GM21825 (cell line): ENCODE data around the gene NUP210.

Experiments used
- ATAC-seq: cut with Tn5 transposase; IDR thresholded peaks from one replicate; pipeline ENCODE4 v1.9.1; 2021; ENCODE audit warnings: mild to moderate bottlenecking, moderate library complexity; ENCODE audit not compliant: unreplicated experiment

The NUP210 gene

DNA sequence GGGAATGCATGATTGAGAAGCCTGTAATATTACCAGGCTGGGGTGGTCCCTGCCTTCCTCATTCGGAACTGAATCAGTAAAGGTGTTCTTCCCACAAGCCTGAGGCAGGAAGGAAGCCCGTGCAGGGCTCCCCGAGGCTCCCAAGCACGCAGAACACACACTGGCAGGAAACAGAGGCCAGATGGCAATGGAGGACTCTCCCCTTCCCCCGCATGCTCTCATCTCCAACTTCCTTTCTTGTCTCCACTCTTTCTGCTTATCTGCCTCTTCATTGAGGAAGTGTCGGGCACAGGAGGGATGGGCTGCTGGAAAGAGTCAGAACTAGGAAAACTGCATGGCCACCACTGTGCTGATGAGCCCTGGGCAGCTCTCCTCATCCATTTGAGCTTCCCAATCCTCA lies 123.5 kb downstream of the NUP210 start:
- no peak for ATAC-seq

DNA sequence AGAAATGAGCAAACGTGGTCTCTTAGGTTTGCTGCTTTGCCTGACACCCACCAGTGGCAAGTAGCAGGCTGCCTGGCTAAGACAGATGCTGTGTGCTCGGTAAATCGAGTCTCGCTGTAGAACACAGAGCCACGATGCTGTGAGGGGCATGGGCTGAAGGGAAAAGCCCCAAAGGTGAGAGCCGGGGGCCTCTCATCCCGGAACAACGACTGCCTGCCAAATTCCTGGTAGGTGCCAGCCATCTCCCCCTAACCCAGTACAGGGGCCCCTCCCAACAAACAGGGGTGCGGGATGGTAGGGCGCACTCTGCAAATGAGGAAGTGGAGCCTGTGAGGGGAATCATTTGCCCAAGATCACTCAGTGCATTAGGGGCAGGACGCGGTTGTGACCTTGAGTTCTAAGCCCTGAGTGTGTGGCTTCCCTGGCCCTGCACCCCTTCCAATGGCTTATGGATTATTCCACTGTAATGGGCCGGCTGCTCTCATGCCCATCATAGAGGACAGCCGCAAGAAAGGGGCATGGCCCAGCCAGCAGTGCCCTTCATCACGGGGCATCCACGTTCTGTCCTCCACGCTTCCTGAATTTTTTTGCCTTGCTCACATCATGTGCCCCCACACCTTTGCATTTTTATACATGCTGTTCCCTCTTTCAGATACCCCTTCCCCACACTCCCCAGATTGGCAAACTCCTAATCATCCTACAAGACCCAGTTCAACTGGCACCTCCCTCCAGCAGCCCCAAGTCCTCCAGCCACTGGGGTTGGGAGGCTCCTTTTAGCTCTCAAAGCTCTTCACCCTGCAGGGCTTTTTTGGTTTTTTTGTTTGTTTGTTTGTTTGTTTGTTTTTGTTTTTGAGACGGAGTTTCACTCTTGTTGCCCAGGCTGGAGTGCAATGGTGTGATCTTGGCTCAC lies 125.4 kb downstream of the NUP210 start:
- ATAC-seq: no peak

DNA sequence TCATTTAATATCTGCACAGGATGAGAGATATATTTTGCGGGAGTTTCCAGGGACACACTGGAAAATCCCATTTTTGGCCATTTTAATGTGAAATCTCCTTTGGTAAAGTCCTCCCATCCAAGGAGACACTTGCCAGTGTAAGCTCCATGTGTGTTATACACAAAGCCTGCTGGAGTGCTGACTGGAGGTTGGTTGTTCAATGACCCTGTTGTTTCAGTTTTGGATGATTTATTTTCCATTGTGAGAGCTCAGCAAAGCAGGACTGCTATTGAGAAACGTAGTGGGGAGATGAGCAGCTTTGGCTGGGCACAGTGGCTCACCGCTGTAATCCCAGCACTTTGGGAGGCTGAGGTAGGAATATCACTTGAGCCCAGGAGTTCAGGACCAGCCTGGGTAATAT lies 127.7 kb downstream of the NUP210 start:
- ATAC-seq: no peak

DNA sequence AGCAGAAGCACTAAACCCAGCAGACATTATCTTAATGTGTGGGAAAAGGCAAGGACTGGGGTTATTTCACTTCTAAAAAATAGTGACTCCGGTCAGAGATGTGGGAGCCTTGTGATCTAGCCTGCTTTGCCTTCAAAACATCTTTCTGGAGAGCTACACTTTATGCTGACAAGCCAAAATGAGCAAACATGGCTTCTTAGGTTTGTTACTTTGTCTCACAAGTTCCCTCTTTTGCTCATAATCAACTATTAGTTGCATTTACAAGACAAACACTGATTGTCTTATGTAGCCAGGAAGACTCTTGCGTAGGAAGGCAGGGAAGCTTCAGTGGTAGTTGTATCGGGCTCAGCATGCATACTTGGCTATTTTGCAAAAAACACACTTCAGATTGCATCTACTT lies 129.2 kb downstream of the NUP210 start:
- ATAC-seq: no peak

DNA sequence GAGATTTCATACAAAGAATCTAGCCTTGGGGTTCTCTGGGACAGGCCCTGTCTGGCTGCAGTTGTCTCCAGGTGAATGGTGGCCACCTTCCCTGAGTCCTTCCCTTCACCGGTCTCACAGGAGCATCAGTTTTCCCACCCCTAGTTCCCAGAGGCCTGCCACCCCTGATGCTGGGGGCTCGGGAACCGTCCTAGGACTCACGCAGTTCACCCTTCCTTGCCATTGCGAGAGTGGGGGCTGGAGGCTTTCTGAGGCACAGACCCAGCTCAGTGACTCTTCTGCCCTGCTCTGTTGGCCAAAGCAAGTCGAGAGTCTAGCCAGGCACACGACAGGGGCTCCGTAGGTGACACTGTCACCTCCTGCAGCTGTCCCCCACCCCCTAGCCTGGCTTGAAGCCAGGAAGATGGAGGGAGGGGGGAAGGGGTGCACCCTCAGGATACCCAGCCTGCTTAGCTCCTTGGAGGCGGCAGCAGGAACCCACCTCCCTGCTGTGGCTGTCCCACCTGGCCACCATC lies 130.3 kb downstream of the NUP210 start:
- ATAC-seq: no peak

DNA sequence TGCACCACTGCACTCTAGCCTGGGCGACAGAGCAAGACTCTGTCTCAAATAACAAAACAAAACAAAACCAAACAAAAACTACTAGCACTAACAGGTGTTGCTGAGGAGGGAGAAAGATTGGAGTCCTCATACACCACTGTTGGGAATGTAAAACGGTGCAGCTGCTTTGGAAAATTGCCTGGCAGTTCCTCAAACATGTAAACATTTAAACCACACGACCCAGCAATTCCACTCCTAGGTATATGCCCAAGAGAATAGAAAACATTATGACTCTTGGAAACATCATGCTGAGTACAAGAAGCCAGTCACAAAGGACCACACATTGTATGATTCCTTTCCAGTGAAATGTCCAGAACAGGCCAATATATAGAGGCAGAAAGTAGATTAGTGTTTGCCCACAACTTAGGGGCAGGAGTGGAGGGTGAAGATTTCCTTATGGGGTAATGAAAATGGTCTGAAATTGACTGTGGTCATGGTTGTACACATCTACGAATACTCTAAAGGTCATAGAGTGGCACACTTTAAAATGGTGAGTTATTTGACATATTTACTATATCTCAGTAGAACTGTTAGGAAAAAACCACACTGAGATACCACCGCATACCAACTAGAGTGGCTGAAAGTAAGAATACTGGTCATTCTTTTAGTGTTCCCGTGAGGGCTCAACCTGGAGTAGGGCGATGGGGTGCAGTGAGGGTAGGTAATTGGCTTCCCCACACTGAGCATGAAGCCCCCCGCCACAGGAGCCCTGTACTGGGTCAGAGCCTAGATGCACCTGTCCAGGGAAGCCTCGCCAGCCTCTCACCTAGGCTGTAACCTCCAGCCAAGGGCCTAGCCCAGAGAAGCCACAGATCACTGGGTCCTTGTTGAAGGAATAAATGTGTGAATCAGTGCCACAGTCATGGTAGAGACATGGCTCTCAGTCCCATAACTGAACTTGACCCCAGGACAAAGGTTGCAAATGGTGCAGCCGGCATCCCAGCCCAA lies 131.1 kb downstream of the NUP210 start:
- ATAC-seq: no peak

DNA sequence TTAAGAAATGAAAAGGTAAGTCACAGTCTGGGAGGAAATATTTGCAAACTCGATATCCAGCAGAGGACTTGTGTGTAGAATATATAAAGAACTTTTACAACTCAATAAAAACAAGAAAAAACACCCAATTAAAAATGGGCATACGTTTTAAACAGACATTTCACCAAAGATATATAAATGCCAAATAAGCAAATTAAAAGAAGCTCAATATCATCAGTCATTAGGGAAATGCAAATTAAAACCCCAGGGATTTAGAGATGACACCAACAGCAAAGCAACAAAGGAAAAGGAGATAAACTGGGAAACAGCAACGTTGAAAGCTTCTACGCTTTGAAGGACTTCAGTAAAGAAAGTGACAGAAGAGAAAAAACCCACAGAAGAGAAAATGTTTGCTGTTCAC lies 132.3 kb downstream of the NUP210 start:
- no peak for ATAC-seq

DNA sequence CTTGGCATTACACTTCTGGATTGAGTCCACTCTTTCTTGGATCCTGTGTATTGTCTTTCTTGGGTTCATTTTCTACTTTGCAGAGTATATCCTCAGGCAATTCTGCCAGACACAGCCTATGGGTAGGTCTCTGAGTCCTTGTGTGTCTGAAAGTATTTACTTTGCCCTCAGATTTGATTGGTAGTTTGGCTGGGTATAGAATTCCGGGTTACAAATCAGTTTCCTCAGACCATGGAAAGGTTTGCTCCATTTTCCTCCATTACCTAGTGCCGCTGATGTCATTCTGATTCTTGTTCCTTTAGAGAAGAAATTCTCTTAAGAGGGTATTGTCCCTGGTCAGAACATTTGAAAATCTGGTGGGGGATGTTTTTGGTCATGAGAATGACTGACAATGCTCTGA lies 133.2 kb downstream of the NUP210 start:
- ATAC-seq: no peak

DNA sequence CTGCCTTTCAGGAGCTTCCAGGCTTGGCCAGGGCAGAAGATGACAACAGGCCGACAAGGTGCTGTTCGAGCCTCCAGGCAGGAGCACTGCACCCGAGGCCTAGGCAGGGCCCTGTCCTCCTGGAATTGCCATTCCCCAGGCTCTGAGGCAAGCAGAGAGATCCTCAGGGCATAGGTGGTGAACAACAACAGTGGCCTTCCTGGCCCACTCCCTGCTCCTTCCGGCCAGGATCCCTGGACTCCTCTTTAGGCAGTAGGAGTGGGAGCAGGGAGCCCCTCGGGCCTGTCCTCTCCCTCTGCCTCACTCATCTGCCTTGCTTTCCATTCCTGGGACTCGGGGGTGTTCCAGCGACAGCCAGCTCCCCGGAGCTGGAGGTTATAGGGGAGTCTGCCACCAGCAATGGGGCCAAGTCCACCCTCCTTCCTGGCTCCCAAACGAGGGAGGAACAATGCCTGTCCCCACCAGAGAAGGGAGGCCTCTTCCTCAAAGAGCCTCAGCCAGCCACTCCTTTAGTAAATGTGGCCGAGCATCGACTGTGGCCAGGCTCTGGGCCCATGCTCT lies 135.0 kb downstream of the NUP210 start:
- no peak for ATAC-seq

DNA sequence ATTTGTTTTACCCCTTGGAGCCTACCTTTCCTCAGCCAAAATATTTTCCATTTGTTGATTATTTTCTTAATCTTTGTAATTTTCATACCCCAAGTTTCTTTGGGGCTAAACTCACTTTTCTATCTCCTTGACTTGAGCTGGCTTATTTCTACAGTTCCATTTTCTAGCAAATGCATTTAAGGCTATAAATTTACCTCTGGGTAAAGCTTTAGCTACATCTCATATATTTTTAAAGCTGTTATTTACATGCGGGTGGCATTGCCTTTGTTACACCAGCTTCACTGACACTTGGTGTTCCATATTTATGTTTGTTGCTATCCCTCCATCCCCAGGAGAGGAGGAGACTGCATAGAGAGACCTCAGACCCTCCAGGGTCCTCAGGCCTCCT lies 136.3 kb downstream of the NUP210 start:
- ATAC-seq: no peak

DNA sequence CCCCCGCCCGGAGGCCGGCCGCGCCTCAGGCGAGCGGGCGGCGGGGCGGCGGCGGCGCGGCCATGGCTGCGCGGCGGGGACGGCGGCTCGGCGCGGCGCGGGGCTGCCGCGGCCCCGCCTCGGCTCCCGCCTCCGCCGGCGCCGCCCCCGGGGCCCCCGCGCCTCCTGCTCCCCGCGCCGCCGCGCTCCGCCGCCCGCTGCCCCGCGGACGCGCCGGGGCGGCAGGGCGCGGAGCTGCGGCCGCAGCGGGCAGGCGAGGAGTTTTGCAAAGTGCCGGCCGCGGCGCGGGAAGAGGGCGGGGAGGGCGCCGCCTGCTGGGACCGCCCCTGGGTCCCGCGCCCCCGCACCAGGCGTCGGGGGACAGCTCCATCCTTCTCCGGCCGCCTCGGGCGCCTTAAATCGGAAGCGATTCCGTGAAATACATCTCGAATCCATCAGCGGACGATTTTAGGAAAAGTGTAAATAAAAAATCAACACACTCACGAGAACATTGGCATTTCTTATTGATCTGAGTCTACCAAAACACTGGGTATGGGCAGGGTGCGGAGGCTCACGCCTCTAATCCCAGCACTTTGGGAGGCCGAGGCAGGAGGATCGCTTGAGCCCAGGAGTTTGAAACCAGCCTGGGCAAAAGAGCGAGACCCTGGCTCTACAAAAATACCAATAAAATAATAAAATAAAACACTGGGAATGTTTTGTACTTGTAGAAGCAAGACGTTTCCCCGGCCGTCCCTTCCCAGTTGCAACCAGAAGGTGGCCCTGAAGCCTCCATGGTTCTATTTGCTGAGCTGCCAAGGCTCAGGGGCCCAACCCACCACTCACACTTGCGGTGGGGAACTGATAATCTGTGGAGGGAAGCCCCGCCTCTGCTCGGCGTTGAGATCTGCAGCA lies 136.9 kb downstream of the NUP210 start:
- no peak for ATAC-seq

DNA sequence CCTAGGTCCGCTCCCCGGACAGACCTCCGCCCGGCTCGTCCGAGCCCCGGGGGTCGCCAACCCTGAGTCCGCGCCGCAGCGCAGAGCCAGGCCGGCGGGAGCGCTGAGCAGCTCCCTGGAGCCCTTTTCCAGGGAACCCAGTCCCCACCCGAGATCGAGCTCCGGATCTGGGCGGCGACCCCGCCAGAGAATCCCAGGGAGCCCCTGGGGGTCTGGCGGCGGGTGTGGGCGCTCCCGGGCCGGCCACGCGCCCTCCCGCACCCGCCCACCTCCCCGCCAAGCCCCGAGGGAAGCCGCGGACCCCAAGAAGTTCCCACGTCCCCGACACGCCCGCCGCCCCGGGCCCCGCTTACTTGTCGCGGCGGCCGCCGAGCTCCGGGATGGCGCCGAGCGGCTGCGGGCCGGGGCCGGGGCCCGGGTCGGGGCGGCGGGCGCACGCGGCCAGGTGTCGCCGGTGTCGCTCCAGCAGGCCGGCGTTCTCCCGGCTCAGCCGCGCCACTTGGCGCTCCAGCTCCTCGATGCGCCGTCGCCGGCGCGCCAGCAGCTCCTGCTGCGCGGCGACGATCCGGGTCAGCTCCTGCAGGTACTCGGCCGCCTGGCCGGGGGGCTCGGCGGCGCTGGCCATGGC lies 137.7 kb downstream of the NUP210 start:
- no peak for ATAC-seq

DNA sequence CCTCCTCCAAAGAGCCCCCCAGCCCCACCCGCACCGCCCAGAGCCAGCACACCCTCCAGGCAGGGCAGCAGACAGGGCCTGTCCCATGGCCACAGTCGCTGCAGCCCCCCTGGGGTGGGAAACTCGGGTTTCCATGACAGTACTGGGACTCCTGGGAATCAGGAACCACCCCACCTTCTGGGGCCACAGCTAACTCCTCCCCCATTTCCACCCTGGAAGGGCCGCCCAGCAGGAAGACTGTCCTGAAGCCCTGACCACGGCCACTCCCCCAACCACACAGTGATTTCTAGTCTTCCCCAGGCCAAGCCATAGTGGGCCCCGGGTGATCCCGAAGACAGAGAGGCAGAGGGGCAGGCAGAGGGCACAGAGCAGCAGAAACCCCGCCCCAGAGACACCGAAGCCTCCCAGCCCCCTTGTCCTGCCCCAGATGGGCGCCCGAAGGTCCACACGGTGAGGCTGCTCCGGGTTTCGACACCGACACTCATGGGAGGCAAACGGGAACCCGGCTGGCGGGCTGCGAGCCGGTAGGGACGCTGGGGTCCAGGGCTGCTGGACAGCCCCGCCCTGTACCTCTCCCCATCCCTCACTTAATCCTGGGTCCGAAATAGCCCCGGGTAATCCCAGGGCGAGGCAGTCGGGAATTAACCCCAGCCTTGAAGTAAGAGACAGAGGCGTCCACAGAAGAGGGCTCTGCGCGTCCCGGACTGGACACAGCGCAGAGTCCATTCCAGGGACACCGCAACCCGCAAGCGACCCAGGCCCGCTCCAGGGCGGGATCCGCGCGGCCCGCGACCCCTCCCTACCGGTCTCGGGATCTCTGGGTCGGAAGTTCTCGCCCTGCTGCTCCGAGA lies 138.4 kb downstream of the NUP210 start:
- no peak for ATAC-seq

DNA sequence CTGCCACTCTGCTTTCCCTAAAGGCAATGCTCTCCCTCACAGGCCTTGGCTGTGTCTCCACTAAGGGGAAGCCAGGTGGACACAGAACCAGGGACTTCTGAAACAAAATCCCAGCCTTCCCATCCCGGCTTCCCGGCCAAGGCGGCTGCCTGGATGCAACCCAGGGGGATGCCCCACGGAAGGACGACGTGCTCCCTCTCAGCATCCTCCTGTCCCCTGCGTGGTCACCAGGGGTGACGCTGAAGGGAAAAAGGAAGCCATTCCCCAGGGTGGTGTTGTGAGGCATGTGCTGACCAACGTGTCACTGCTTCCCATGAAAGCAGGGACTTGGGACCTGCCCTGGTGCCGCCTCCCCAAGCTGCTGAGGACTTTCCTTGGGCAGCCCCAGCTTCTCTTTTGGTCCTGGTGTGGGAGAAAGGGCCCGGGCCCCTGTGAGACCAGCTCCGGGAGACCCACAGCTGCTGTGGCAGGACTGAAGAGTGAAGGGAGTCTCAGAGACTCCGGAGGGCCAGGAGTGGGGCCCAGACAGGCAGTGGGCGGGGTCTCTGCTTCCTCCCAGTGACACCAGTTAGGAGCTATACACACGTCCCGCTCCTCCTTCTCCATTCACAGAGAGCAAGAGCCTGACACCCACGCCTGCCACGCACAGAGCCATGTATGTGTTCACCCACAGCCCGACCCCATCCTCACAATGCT lies 139.2 kb downstream of the NUP210 start:
- no peak for ATAC-seq

DNA sequence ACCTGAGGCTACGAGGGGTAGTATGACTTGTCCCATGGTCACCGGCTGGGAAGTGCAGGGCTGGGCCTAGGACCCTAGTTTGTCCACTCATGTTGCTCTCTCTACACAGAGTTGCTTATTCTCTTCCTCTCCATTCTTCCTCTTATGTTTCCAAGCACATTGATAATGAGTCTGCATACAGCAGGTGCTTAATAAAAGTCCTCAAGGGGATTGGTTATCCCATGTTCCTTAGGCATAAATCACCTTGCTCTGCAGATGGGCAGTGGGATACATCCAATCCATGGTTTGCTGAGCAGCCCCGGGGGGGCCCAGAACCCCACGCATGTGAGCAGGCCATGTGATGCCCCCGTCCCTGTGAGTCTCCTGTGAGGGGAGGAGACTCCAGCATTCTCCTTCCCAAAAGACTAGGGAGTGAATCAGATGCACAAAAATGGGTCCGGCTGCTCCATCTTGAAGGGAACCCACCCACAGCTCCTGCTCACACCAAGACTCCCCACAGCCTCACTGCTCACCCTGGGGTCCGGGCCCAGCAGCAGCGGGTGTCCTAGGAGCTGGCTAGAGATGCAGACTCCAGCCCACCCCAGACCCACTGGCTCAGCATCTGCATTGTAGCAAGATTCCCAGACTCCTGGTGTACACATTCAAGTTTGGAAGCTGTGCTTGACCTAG lies 139.9 kb downstream of the NUP210 start:
- ATAC-seq: no peak

DNA sequence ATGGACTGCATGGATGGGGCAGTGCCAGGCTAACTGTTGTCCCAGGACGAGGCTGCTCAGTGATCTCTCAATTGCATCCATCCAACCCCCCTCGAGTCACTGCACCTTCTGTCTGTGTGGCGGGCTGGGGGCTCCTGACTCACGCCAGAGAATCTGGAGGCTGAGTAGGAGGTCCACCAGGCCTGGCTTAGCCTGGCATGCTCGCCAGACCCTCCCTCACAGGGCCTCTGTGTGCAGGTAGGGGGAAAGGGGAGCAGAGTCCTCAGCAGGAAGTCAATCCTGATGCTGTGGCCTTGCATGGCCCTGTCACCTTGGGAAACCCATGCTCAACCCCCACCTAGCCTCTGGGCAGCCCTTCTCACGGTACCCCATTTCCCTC lies 140.6 kb downstream of the NUP210 start:
- no peak for ATAC-seq

DNA sequence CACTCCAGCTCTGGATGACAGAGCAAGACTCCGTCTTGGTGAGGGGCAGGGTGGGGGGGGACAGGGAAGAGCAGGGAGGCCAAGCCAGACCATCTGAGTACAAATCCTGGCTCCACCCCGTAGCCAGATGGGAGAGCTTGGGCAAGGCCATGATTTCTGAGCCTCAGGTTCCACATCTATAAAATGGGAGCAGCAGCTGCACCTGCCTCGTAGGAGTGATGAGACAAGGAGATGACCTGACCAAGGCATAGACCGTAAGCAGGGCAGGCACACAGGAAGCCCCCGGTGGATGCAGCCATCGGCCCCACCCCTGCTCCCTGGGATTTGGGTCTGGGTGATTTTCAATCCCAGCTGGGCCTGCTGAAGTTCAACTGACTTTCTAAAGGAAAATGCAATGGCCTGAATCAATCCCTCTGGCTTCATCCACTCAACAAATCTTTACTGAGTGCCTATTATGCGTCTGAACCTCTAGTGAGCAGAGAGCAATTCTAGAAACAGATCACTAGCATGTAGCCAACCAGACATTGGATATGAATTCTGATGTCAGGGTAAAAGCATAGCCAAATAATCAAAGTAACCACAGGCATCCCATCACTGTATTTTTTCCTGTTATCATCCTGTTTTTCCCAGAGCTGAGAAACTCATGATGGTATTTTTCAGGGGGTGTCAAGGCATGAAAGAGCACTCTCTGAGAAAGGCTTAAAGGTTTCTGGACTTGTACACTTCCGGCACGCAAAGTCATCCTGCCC lies 141.2 kb downstream of the NUP210 start:
- ATAC-seq: no peak
